Non-pigmented ciliary epithelial cell (primary cell): ENCODE measurements around the gene FGF19.

Source experiments
- DNase-seq: peaks from one replicate; pipeline ENCODE4 v3.0.0-alpha.2; 2010; ENCODE audit warnings: low read depth

FGF19 gene

GRCh38 chr11:69718147-69718546 lies 14.3 kb upstream of the FGF19 start:
- DNase-seq, result no peak

- DNase-seq, result no peak
Measured at GRCh38 chr11:69716891-69717747, 13.3 kb upstream of the FGF19 start.

DNA sequence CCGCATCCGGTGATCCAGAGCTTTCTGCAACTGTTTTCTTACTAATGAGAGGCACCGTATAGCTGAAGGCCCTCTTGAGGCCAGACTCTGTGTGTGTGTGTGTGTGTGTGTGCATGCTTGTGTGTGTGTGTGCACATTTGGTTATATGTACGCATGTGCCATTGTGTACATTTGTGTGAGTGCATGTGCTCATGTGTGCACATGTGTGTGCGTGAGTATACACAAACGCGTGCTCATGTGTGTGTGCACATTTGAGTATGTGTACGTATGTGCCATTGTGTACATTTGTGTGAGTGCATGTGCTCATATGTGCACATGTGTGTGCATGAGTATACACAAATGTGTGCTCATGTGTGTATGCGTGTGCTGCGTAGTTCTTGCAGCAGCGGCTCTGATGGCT lies 12.3 kb upstream of the FGF19 start:
- DNase-seq, result no peak

- DNase-seq, result no peak
Measured at GRCh38 chr11:69715446-69715845, 11.6 kb upstream of the FGF19 start.

GRCh38 chr11:69711822-69712801 lies 8.3 kb upstream of the FGF19 start:
- no peak for DNase-seq

- no peak for DNase-seq
Measured at GRCh38 chr11:69708736-69709401, 5.0 kb upstream of the FGF19 start.

- DNase-seq, result no peak
Measured at GRCh38 chr11:69707176-69707575, 3.4 kb upstream of the FGF19 start.

DNA sequence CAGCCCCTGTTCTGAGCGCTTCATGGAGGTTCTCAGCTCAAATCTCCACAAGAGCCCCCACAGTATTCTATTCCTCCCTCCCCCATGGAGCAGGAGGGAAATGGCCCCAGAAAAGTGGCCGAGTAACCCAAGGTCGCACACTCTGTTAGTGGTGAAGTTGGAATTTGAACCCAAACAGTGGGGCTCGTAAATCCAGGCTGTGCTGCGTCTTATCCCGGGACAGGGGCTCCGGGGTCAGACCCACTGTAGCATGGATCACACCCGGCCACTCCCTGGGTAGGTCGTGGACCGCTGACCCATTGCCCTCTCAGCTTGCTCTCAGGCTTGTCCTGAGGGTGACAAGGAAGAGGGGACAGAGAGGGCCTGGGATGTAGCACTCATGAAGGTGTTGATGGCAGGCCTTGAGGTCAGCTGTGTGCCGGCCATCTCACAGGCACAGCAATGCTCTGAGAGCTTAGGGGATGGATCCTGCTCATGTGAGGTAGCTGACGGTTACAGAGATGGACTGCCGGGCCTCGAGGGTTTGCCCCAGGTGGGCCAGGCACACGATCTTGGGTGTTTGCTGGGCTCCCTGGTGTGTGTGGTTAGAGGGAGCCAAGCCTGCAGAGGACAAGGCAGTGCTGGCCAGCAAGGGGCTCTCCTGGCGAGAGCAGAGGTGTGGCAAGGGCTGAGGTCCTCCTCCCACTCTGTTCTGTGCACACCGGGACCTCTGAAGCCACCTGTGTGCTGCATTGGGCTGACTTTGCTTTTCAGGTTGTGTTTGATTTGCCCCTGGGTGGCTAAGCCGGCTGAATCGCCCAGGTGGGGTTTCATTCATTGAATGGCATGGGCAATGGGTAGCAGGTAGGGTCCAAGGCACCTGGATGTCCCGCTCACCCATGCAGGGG lies 2.3 kb upstream of the FGF19 start:
- no peak for DNase-seq

- no peak for DNase-seq
Measured at GRCh38 chr11:69705351-69705811, 1.6 kb upstream of the FGF19 start.

DNA sequence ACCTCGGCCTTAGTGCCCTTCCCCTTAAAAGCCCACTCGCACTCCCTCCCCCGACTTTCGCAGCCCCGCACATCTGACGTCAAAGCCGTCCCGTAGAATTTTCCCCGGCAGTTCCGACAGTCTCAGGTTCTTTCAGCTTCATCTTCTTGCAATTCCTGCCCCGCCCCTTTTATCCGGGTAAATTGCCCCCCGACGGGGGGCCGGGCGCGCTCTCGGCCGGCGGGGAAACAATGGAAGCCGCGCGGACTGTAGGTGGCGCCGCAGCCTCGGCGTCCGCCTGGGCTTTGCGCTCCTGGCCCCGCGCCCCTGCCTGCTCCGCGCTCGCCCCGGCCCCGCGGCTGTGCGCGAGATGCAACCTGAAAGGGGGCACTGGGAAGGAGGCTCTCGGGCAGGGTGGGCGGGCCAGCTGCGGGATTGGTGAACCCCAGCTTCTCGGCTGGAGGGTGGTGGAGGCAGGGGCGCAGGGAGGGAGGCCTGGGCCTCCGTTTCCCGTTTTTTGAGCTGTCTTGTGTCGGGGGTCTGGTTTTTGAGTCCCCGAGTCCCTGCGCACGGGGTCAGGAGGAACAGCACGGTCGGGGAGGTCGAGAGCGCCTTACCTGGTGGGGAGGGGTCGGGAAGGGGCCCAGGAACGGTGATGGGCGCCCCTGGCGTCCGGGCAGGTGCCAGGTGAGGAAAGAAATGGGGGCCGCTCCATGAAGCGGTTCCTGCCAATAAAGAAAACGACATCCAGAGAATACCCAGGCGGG lies 859 bp upstream of the FGF19 start:
- DNase-seq, result no peak

DNA sequence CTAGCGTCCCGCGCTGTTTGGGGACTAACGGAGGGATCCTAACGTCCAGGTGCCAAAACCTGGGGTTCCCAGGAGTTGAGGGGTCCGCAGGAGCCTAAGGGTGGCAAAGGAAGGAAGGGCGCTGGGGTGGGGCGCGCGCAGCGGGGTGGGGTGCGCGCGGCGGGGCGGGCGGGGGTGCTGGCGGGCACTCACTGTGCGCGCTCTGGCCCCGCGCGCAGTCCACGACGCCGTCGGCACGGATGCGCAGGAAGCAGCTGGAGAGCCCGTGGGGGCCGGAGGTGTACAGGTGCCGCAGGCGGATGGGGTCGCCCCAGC lies 412 bp downstream of the FGF19 start:
- DNase-seq, result no peak

GRCh38 chr11:69702769-69703452 lies 911 bp downstream of the FGF19 start:
- DNase-seq, result no peak

DNA sequence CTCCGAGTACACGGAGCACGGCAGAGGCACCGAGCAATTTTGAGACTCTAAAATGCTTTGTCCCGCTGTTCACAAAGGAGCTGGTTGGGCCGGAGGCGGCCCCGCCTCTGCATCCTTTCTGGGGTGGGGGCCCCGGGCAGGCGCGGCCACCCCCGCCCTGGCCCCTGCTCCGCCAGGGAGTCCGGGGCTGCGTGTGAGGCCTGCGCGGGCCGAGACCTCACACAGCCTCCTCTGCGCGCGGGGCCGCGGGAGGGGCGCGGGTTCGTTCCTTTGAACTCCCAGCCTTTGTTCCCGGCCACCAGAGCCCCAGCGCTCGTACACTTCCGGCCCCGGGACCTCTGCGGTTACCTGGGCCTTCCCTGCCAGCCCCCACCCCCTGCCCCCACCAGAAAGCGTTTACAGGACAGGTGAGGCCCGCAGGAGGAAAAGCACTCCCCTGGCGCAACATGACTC lies 1.6 kb downstream of the FGF19 start:
- DNase-seq, result no peak

DNA sequence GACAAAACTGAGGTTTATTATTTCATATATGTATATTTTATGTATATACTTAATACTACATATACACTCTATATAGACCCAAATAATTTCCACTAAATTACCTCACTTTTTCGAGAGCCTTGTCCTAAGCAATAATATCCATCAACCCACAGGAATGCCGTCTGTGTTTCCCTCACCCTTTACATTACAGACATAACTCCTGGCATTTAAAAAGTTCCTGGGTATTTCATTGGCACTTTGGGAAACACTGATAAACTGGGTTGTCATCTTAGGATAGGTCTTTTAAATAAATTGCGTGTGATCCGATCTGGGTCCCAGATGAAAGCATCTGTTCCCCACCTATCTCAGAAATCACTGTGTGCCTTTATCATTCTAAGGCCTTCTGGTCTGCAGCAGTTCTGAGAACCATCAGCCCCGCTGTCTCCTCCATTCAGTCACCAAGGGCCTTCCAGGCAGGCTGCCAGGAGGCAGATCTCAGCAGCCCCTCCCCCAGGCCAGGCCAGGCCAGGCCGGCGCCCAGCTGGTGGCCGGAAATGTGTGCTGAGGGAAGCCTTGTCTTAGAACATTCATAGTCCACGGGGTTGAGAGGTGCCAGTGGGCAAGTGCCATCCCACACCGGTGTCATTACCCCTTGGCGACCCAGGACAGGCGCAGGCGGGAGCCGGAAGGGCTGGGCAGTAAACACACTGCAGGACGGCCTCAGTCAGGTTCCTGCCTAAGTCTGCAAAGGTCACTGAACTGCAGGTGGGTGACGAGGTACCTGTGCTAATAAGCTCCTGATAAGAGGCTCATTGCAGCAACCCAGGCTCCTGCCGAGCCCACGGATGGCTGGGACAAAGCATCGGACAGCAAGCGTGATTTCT lies 3.3 kb downstream of the FGF19 start:
- no peak for DNase-seq

GRCh38 chr11:69699213-69699612 lies 4.6 kb downstream of the FGF19 start:
- no peak for DNase-seq

GRCh38 chr11:69698362-69698761 lies 5.5 kb downstream of the FGF19 start:
- DNase-seq, result no peak

GRCh38 chr11:69697861-69698260 lies 6.0 kb downstream of the FGF19 start:
- DNase-seq, result no peak

GRCh38 chr11:69697469-69697843 lies 6.4 kb downstream of the FGF19 start:
- no peak for DNase-seq
